GM12878 (cell line): ENCODE measurements around the gene OTULIN. TPM values are rescaled to one million over a fixed set of nuclear protein-coding genes. Genes with fewer than 3 reads are reported as not detected.

ENCODE experiments used
- ATAC-seq: fragments of 200-7000 bp; cut with Tn5 transposase; 3 replicates; pipeline ENCODE4 v1.9.1; 2020; ENCODE audit warnings: mild to moderate bottlenecking, moderate library complexity
- BruUV-seq: library from RNA; stranded (reverse); fragments of 400-500 nt; replicated peaks from 2 replicates; lab custom pipeline; 2021; lab: Mats Ljungman, UMichigan
- CTCF ChIA-PET: fragments of 300-600 bp; sonication (Branson Sonifier 250); formaldehyde crosslinking; extraction: SDS; loops from one replicate; lab custom pipeline; 2021; ENCODE audit warnings: inconsistent platforms; lab: Yijun Ruan, JAX
- POLR2A ChIA-PET: fragments of 350-600 bp; formaldehyde crosslinking; extraction: SDS; loops from one replicate; lab custom pipeline; 2021; ENCODE audit warnings: inconsistent platforms; lab: Charles Lee
- RAD21 ChIA-PET: fragments of 300-600 bp; sonication (Branson Sonifier 250); formaldehyde crosslinking; loops from one replicate; lab custom pipeline; 2023; ENCODE audit warnings: antibody characterized with exemption; ENCODE audit not compliant: unreplicated experiment; lab: Charles Lee
- SMC1A ChIA-PET: fragments of 300-600 bp; sonication (Branson Sonifier 250); formaldehyde crosslinking; loops from one replicate; lab custom pipeline; 2023; ENCODE audit not compliant: unreplicated experiment, uncharacterized antibody; lab: Charles Lee
- DNase-seq: peaks from one replicate; pipeline ENCODE4 v3.0.0-alpha.2; 2011; ENCODE audit warnings: low read depth, low spot score
- FAIRE-seq: peaks from 3 replicates; lab custom pipeline; 2011; peaks lifted over from hg19 to GRCh38; lab: Jason Lieb, UNC
- H2AFZ ChIP-seq: 2 replicates; pipeline ENCODE4 v1.6.0; 2011; ENCODE audit warnings: low read depth, low read length, control low read depth; ENCODE audit not compliant: control insufficient read depth
- H3K27ac ChIP-seq: 2 replicates; pipeline ENCODE4 v1.5.1; 2011; ENCODE audit warnings: control low read depth; ENCODE audit not compliant: control insufficient read depth, insufficient read depth
- H3K27me3 ChIP-seq, 2 experiments: replicated peaks in 1 of 2; 2 replicates each; pipeline versions ENCODE4 v1.6.0 to v1.6.1; 2011; ENCODE audit warnings: low read length in 1 of 2; ENCODE audit not compliant: control insufficient read depth in 2 of 2, insufficient read depth in 2 of 2
- H3K36me3 ChIP-seq, 2 experiments: 2 replicates each; pipeline ENCODE4 v1.5.1; 2011; ENCODE audit warnings: low read length in 1 of 2; ENCODE audit not compliant: control insufficient read depth in 2 of 2, insufficient read depth in 2 of 2
- H3K4me1 ChIP-seq: 2 replicates; pipeline ENCODE4 v1.6.1; 2011; ENCODE audit warnings: mild to moderate bottlenecking, low read length, moderate library complexity, mixed read lengths; ENCODE audit not compliant: control insufficient read depth, insufficient read depth
- H3K4me2 ChIP-seq: 2 replicates; pipeline ENCODE4 v1.6.0; 2011; ENCODE audit warnings: control low read depth; ENCODE audit not compliant: control insufficient read depth, insufficient read depth
- H3K4me3 ChIP-seq: fragments of 200-600 bp; sonication (generic); 2 replicates; pipeline ENCODE4 v1.5.1; 2016
- H3K79me2 ChIP-seq: 2 replicates; pipeline ENCODE4 v1.6.0; 2011; ENCODE audit warnings: low read length; ENCODE audit not compliant: control insufficient read depth, insufficient read depth
- H3K9ac ChIP-seq: 2 replicates; pipeline ENCODE4 v1.8.0; 2011; ENCODE audit warnings: low read length, control low read depth, mixed read lengths; ENCODE audit not compliant: control insufficient read depth, insufficient read depth
- H3K9me3 ChIP-seq: replicated peaks from 3 replicates; pipeline ENCODE4 v1.5.1; 2011; ENCODE audit warnings: mild to moderate bottlenecking, low read length; ENCODE audit not compliant: control insufficient read depth, insufficient read depth
- H4K20me1 ChIP-seq: 2 replicates; pipeline ENCODE4 v1.6.0; 2011; ENCODE audit not compliant: control insufficient read depth, insufficient read depth
- CBX5 ChIP-seq: sonication (generic); IDR thresholded peaks from 2 replicates; pipeline ENCODE4 v1.6.1; 2016; ENCODE audit warnings: low read depth, moderate library complexity, mild to moderate bottlenecking, inconsistent platforms
- ESRRA ChIP-seq: IDR thresholded peaks from 2 replicates; pipeline ENCODE4 v1.6.1; 2012; ENCODE audit warnings: mild to moderate bottlenecking, low read length, improper control_type of control experiment
- GABPA ChIP-seq: IDR thresholded peaks from 2 replicates; pipeline ENCODE4 v1.6.1; 2014; ENCODE audit warnings: antibody characterized with exemption, low read depth, mild to moderate bottlenecking, inconsistent platforms
- IRF3 ChIP-seq: fragments of 450-650 bp; IDR thresholded peaks from 2 replicates; pipeline ENCODE4 v1.6.1; 2014; ENCODE audit warnings: mild to moderate bottlenecking
- MAX ChIP-seq: IDR thresholded peaks from 2 replicates; pipeline ENCODE4 v1.6.1; 2012; ENCODE audit warnings: low read depth, low read length, improper control_type of control experiment
- NBN ChIP-seq: fragments of 450-650 bp; IDR thresholded peaks from 2 replicates; pipeline ENCODE4 v1.6.1; 2016
- POLR2A ChIP-seq: IDR thresholded peaks from 2 replicates; pipeline ENCODE4 v1.6.1; 2011; ENCODE audit warnings: low read depth, mild to moderate bottlenecking, low read length
- RAD21 ChIP-seq: IDR thresholded peaks from 2 replicates; pipeline ENCODE4 v1.6.1; 2011; ENCODE audit warnings: mild to moderate bottlenecking, low read depth, low read length, moderate library complexity; ENCODE audit not compliant: insufficient read depth
- RB1 ChIP-seq: fragments of 450-650 bp; formaldehyde crosslinking; IDR thresholded peaks from 2 replicates; pipeline ENCODE4 v1.6.1; 2017; ENCODE audit warnings: mild to moderate bottlenecking, borderline replicate concordance
- SIN3A ChIP-seq: IDR thresholded peaks from 2 replicates; pipeline ENCODE4 v1.6.1; 2012; ENCODE audit warnings: low read depth, low read length, improper control_type of control experiment
- TAF1 ChIP-seq: IDR thresholded peaks from 2 replicates; pipeline ENCODE4 v1.6.1; 2011; ENCODE audit warnings: mild to moderate bottlenecking, low read depth, low read length, borderline replicate concordance
- WGBS: methylation state at CpG from one replicate; pipeline ENCODE4 v1.1.6; 2016; ENCODE audit warnings: low lambda C conversion rate; ENCODE audit not compliant: insufficient replicate concordance, insufficient coverage; ENCODE audit errors: missing lambda C conversion rate; 5-methylcytosine and 5-hydroxymethylcytosine counted together
- in situ Hi-C: fragments of 300-500 bp; cut with MboI; formaldehyde crosslinking; loops from 9 replicates; pipeline ENCODE4 v1.14.3; 2018; ENCODE audit warnings: mixed read lengths
- intact Hi-C: fragments of 100-400 bp; cut with micrococcal nuclease; formaldehyde crosslinking; loops from one replicate; pipeline ENCODE4 v1.14.2; 2022; ENCODE audit not compliant: unreplicated experiment
- polyA plus RNA-seq, 11 experiments: library from polyadenylated mRNA; depleted of rRNA in 4 of 11; unstranded in 6 of 11; stranded (reverse) in 5 of 11; fragments of >200 nt; fragmentation: Nextera tagmentation in 4 of 11; fragmentation: Illumina TruSeq in 1 of 11; extraction: Ambion mirVana in 4 of 11; extraction: Trizol in 1 of 11; gene quantifications; 1 replicate in 1 of 11; 2 replicates in 10 of 11; pipeline versions ENCODE4 v1.2.1 to v1.2.3, GENCODE V29; 2011 to 2016; ENCODE audit warnings: inconsistent platforms in 2 of 11, missing spikeins in 2 of 11, low read depth in 1 of 11
- total RNA-seq, 4 experiments: library from RNA; depleted of rRNA in 3 of 4; stranded (reverse); fragments of >200 nt in 3 of 4; fragmentation: Illumina TruSeq in 1 of 4; extraction: Trizol in 1 of 4; gene quantifications; 2 replicates each; pipeline versions ENCODE4 v1.2.1 to v1.2.3, GENCODE V29; 2013 to 2021
- TF ChIP-seq, protein P1 (sequence below): fragments of 450-650 bp; IDR thresholded peaks from 2 replicates; pipeline ENCODE4 v1.6.1; 2017; ENCODE audit warnings: mild to moderate bottlenecking
- TF ChIP-seq, protein P2 (sequence below): fragments of 450-650 bp; formaldehyde crosslinking; IDR thresholded peaks from 2 replicates; pipeline ENCODE4 v1.5.0; 2022; ENCODE audit warnings: mild to moderate bottlenecking, missing genetic modification characterization

OTULIN gene
- total and polyA plus RNA-seq, 10 of the 15 experiments (the other 5 are each of a cell fraction or from before 2014, with no cell fraction given) = 6.6 to 70.5 (median 28.7) TPM

- TF ChIP-seq IRF3 = no peak
Measured at GRCh38 chr5:14635656-14636055, 28.9 kb upstream of the OTULIN start (continued).

DNA sequence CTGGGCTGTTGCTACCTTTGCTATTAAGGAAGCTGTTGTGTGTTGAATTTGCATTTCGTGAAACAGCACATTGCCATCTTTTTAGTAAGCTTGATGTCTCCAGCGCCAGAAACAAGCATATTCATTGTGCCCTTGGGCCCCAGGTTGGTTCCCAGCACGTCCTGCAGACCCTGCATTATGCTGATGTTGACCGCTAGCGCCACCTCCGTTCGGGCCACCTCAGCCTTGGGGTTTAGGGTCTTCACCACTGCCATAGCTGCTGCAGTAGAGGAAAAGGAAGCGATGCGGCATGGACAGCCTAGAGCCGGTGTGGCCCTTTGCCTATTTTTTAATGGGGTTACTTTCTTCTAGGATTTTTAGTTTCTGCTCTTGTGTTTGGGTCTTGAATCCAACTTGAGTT, 23.8 kb upstream of the OTULIN start:
- no peak overlapping the region for H2AFZ ChIP-seq
- no TSS peak for BruUV-seq
- WGBS = 73% methylated on average over 10 of the region's 10 CpGs
- H3K4me1 ChIP-seq = no peaks in the 10 kb centered on the region
- POLR2A ChIA-PET = no interaction called here
- no peaks in the 10 kb centered on the region for H4K20me1 ChIP-seq
- H3K4me3 ChIP-seq = no peak overlapping the region
- in situ Hi-C loops (loop anchor here (10.0 kb wide), 1 partner anchor 246 kb away; no protein-coding TSS in a partner anchor), intact Hi-C loops (no loop called here)
- no peak for ATAC-seq
- SMC1A ChIA-PET = interaction anchor here (1.1 to 1.8 kb wide), 3 partner anchors 8 to 241 kb away, joined by 3 to 9 read pairs (median 5); no protein-coding TSS in a partner anchor
- H3K79me2 ChIP-seq = no peaks in the 10 kb centered on the region
- RAD21 ChIA-PET = no interaction called here
- H3K9me3 ChIP-seq = no peaks in the 10 kb centered on the region; the same call in 2 of the 3 replicates
- H3K36me3 ChIP-seq = no peaks in the 10 kb centered on the region
- no peak for DNase-seq
- H3K9ac ChIP-seq = no peak overlapping the region
- H3K4me2 ChIP-seq = no peak overlapping the region
- FAIRE-seq = no peak
- CTCF ChIA-PET = interaction anchor here (1.0 to 2.6 kb wide), 2 partner anchors 8 to 327 kb away, joined by 3 to 15 read pairs; no protein-coding TSS in a partner anchor
- no peaks in the 10 kb centered on the region for H3K27me3 ChIP-seq
- H3K27ac ChIP-seq = no peak overlapping the region
- TF ChIP-seq, protein P1, sequence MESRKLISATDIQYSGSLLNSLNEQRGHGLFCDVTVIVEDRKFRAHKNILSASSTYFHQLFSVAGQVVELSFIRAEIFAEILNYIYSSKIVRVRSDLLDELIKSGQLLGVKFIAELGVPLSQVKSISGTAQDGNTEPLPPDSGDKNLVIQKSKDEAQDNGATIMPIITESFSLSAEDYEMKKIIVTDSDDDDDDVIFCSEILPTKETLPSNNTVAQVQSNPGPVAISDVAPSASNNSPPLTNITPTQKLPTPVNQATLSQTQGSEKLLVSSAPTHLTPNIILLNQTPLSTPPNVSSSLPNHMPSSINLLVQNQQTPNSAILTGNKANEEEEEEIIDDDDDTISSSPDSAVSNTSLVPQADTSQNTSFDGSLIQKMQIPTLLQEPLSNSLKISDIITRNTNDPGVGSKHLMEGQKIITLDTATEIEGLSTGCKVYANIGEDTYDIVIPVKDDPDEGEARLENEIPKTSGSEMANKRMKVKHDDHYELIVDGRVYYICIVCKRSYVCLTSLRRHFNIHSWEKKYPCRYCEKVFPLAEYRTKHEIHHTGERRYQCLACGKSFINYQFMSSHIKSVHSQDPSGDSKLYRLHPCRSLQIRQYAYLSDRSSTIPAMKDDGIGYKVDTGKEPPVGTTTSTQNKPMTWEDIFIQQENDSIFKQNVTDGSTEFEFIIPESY = no peak
- TF ChIP-seq NBN (no peak), TAF1 (no peak), GABPA (no peak), RAD21 (no peak), SIN3A (no peak), ESRRA (no peak), RB1 (no peak), POLR2A (no peak), IRF3 (no peak), CBX5 (no peak), MAX (no peak)
- TF ChIP-seq, protein P2, sequence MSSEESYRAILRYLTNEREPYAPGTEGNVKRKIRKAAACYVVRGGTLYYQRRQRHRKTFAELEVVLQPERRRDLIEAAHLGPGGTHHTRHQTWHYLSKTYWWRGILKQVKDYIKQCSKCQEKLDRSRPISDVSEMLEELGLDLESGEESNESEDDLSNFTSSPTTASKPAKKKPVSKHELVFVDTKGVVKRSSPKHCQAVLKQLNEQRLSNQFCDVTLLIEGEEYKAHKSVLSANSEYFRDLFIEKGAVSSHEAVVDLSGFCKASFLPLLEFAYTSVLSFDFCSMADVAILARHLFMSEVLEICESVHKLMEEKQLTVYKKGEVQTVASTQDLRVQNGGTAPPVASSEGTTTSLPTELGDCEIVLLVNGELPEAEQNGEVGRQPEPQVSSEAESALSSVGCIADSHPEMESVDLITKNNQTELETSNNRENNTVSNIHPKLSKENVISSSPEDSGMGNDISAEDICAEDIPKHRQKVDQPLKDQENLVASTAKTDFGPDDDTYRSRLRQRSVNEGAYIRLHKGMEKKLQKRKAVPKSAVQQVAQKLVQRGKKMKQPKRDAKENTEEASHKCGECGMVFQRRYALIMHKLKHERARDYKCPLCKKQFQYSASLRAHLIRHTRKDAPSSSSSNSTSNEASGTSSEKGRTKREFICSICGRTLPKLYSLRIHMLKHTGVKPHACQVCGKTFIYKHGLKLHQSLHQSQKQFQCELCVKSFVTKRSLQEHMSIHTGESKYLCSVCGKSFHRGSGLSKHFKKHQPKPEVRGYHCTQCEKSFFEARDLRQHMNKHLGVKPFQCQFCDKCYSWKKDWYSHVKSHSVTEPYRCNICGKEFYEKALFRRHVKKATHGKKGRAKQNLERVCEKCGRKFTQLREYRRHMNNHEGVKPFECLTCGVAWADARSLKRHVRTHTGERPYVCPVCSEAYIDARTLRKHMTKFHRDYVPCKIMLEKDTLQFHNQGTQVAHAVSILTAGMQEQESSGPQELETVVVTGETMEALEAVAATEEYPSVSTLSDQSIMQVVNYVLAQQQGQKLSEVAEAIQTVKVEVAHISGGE (CRISPR knock-in tag) = no peak
